GM12892 (cell line): ENCODE data around the gene APCDD1.

Source experiments
- POLR2A ChIP-seq: IDR thresholded peaks from 2 replicates; pipeline ENCODE4 v1.6.1; 2011; ENCODE audit warnings: low read depth, low read length, control low read depth
- POLR2AphosphoS5 ChIP-seq: IDR thresholded peaks from 2 replicates; pipeline ENCODE4 v1.6.1; 2011; ENCODE audit warnings: low read depth, low read length, control low read depth
- TAF1 ChIP-seq: IDR thresholded peaks from 2 replicates; pipeline ENCODE4 v1.6.1; 2011; ENCODE audit warnings: low read depth, mild to moderate bottlenecking, control low read depth, low read length, borderline replicate concordance

GRCh38 chr18:10431680-10432079 lies 22.8 kb upstream of the APCDD1 start:
- TF ChIP-seq POLR2A (no peak), TAF1 (no peak), POLR2AphosphoS5 (no peak)
